Vagina (tissue), 2 donors: ENCODE measurements around the gene RPL18A.
"Not testable (repeated sequence)": the region's sequence is repeated elsewhere in the genome, so short reads cannot be mapped to it uniquely, and the experiment has no call there.

Experiments
- CTCF ChIP-seq, 3 experiments: fragments of 450-650 bp in 2 of 3; fragments of 200-600 bp in 1 of 3; sonication (generic) in 1 of 3; IDR thresholded peaks; one replicate each; pipeline ENCODE4 v1.5.1; 2017 to 2019; ENCODE audit warnings: antibody characterized with exemption in 3 of 3, mild to moderate bottlenecking in 2 of 3, moderate library complexity in 2 of 3
- POLR2A ChIP-seq, 2 donors: fragments of 450-650 bp; IDR thresholded peaks; one replicate each; pipeline ENCODE4 v1.6.1; 2017; ENCODE audit warnings: antibody characterized with exemption in 2 of 2, mild to moderate bottlenecking in 2 of 2, moderate library complexity in 2 of 2
- POLR2AphosphoS5 ChIP-seq, 2 donors: sonication (generic); formaldehyde crosslinking; IDR thresholded peaks; one replicate each; pipeline ENCODE4 v1.9.0; 2017; ENCODE audit warnings: antibody characterized with exemption in 2 of 2, mild to moderate bottlenecking in 2 of 2, low read depth in 1 of 2; ENCODE audit not compliant: insufficient read depth in 1 of 2

DNA sequence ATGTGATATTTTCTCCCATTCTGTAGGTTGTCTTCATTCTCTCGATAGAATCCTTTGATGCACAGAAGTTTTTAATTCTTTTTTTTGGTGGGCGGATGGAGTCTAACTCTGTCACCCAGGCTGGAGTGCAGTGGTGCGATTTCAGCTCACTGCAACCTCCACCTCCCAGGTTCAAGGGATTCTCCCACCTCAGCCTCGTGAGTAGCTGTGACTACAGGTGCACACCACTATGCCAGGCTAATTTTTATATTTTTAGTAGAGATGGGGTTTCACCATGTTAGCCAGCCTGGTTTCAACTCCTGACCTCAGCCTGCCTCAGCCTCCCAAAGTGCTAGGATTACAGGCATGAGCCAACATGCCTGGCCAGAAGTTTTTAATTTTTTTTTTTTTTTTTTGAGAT is 27.5 kb downstream of the RPL18A start:
- TF ChIP-seq CTCF (IDR thresholded peaks at IDR 0.05); POLR2A (IDR thresholded peaks at IDR 0.05); POLR2AphosphoS5 (IDR thresholded peaks at IDR 0.05; ENCODE audit: insufficient read depth in 1 of 2, low read depth in 1 of 2): not testable (repeated sequence)
